HepG2 (cell line): ENCODE data around the gene DAB2IP. TPM values are rescaled to one million over a fixed set of nuclear protein-coding genes. Genes with fewer than 3 reads are reported as not detected.

Source experiments
- BRCA1 ChIP-seq: sonication (generic); formaldehyde crosslinking; IDR thresholded peaks from 2 replicates; pipeline ENCODE4 v1.4.0; 2020; ENCODE audit warnings: missing genetic modification reagents
- BRD4 ChIP-seq: sonication (generic); formaldehyde crosslinking; IDR thresholded peaks from 2 replicates; pipeline ENCODE4 v1.4.0; 2020; ENCODE audit warnings: missing genetic modification reagents
- CEBPG ChIP-seq: IDR thresholded peaks from 2 replicates; pipeline ENCODE4 v1.6.1; 2016
- ESRRA ChIP-seq: sonication (generic); formaldehyde crosslinking; IDR thresholded peaks from 2 replicates; pipeline ENCODE4 v1.5.1; 2020; ENCODE audit warnings: mild to moderate bottlenecking, low read depth, missing genetic modification reagents
- GPN1 ChIP-seq: sonication (generic); formaldehyde crosslinking; IDR thresholded peaks from 2 replicates; pipeline ENCODE4 v1.5.1; 2020; ENCODE audit warnings: missing genetic modification reagents, borderline replicate concordance
- HMGXB3 ChIP-seq: sonication (generic); formaldehyde crosslinking; IDR thresholded peaks from 2 replicates; pipeline ENCODE4 v1.4.0; 2020; ENCODE audit warnings: missing genetic modification reagents, borderline replicate concordance
- NCOA2 ChIP-seq: sonication (generic); formaldehyde crosslinking; IDR thresholded peaks from 2 replicates; pipeline ENCODE4 v1.8.0; 2022; ENCODE audit warnings: inconsistent platforms
- NFATC3 ChIP-seq: sonication (generic); formaldehyde crosslinking; IDR thresholded peaks from 2 replicates; pipeline ENCODE4 v1.5.1; 2020; ENCODE audit warnings: mild to moderate bottlenecking, missing genetic modification reagents
- NKX3-1 ChIP-seq: sonication (generic); formaldehyde crosslinking; IDR thresholded peaks from 2 replicates; pipeline ENCODE4 v1.5.0; 2020; ENCODE audit warnings: missing genetic modification reagents
- NR2F2 ChIP-seq: IDR thresholded peaks from 2 replicates; pipeline ENCODE4 v1.6.1; 2012; ENCODE audit warnings: low read depth, inconsistent platforms, borderline replicate concordance
- POGZ ChIP-seq: sonication (generic); formaldehyde crosslinking; IDR thresholded peaks from 2 replicates; pipeline ENCODE4 v1.4.0; 2020; ENCODE audit warnings: mild to moderate bottlenecking, missing genetic modification reagents
- REXO4 ChIP-seq: sonication (generic); formaldehyde crosslinking; IDR thresholded peaks from 2 replicates; pipeline ENCODE4 v1.8.0; 2022; ENCODE audit warnings: missing genetic modification reagents, mild to moderate bottlenecking, borderline replicate concordance
- SAFB2 ChIP-seq: sonication (generic); formaldehyde crosslinking; IDR thresholded peaks from 2 replicates; pipeline ENCODE4 v1.5.1; 2020; ENCODE audit warnings: missing genetic modification reagents, low read depth, mild to moderate bottlenecking, borderline replicate concordance
- SAP130 ChIP-seq: IDR thresholded peaks from 2 replicates; pipeline ENCODE4 v1.6.1; 2016; ENCODE audit warnings: low read depth
- SKI ChIP-seq: fragments of 450-650 bp; IDR thresholded peaks from one replicate; pipeline ENCODE4 v1.6.1; 2018; ENCODE audit warnings: mild to moderate bottlenecking; ENCODE audit not compliant: partially characterized antibody
- SMAD3 ChIP-seq: sonication (generic); formaldehyde crosslinking; IDR thresholded peaks from 2 replicates; pipeline ENCODE4 v1.4.0; 2020; ENCODE audit warnings: missing genetic modification reagents
- SNAI1 ChIP-seq: sonication (generic); formaldehyde crosslinking; IDR thresholded peaks from 2 replicates; pipeline ENCODE4 v1.5.0; 2020; ENCODE audit warnings: mild to moderate bottlenecking, missing genetic modification reagents, borderline replicate concordance
- TRIM24 ChIP-seq: sonication (generic); formaldehyde crosslinking; IDR thresholded peaks from 2 replicates; pipeline ENCODE4 v1.8.0; 2022; ENCODE audit warnings: mild to moderate bottlenecking, missing genetic modification reagents
- ZBTB42 ChIP-seq: sonication (generic); formaldehyde crosslinking; IDR thresholded peaks from 2 replicates; pipeline ENCODE4 v1.5.0; 2020; ENCODE audit warnings: mild to moderate bottlenecking, missing genetic modification reagents
- ZNF17 ChIP-seq: sonication (generic); formaldehyde crosslinking; IDR thresholded peaks from 2 replicates; pipeline ENCODE4 v1.5.0; 2020; ENCODE audit warnings: mild to moderate bottlenecking, missing genetic modification reagents
- ZNF567 ChIP-seq: sonication (generic); formaldehyde crosslinking; IDR thresholded peaks from 2 replicates; pipeline ENCODE4 v1.8.1; 2023; ENCODE audit warnings: mild to moderate bottlenecking, missing genetic modification reagents, borderline replicate concordance
- ZNF616 ChIP-seq: sonication (generic); formaldehyde crosslinking; IDR thresholded peaks from 2 replicates; pipeline ENCODE4 v1.5.0; 2020; ENCODE audit warnings: low read depth, mild to moderate bottlenecking, missing genetic modification reagents
- ZNF7 ChIP-seq: IDR thresholded peaks from 2 replicates; pipeline ENCODE4 v1.6.1; 2016; ENCODE audit warnings: missing biosample characterization, missing genetic modification reagents
- ZNF800 ChIP-seq: sonication (generic); formaldehyde crosslinking; IDR thresholded peaks from 2 replicates; pipeline ENCODE4 v1.4.0; 2020; ENCODE audit warnings: missing genetic modification reagents
- ZSCAN21 ChIP-seq: sonication (generic); formaldehyde crosslinking; IDR thresholded peaks from 2 replicates; pipeline ENCODE4 v1.8.0; 2022; ENCODE audit warnings: mild to moderate bottlenecking, missing genetic modification reagents, moderate library complexity, borderline replicate concordance
- ZSCAN9 ChIP-seq: IDR thresholded peaks from 2 replicates; pipeline ENCODE4 v1.6.1; 2016; ENCODE audit warnings: borderline replicate concordance
- polyA plus RNA-seq, 8 experiments: library from polyadenylated mRNA; depleted of rRNA in 3 of 8; stranded (reverse) in 7 of 8; unstranded in 1 of 8; fragments of >200 nt; fragmentation: Illumina TruSeq in 4 of 8; extraction: Trizol in 4 of 8; gene quantifications; 2 replicates each; pipeline versions ENCODE4 v1.2.1 to v1.2.3, GENCODE V29; 2011 to 2016; ENCODE audit warnings: low read depth in 4 of 8, missing spikeins in 1 of 8, mixed read lengths in 1 of 8; ENCODE audit not compliant: insufficient read depth in 1 of 8
- total RNA-seq, 5 experiments: library from RNA; depleted of rRNA; stranded (reverse); fragments of >200 nt; fragmentation: Illumina TruSeq; extraction: Trizol; gene quantifications; 2 replicates each; pipeline ENCODE4 v1.2.3, GENCODE V29; 2016; ENCODE audit warnings: low read depth in 1 of 5

DAB2IP gene
- total and polyA plus RNA-seq, 2 of the 13 experiments (the other 11 are each of a cell fraction or from before 2014, with no cell fraction given) = 25.3 to 37.9 TPM

DNA sequence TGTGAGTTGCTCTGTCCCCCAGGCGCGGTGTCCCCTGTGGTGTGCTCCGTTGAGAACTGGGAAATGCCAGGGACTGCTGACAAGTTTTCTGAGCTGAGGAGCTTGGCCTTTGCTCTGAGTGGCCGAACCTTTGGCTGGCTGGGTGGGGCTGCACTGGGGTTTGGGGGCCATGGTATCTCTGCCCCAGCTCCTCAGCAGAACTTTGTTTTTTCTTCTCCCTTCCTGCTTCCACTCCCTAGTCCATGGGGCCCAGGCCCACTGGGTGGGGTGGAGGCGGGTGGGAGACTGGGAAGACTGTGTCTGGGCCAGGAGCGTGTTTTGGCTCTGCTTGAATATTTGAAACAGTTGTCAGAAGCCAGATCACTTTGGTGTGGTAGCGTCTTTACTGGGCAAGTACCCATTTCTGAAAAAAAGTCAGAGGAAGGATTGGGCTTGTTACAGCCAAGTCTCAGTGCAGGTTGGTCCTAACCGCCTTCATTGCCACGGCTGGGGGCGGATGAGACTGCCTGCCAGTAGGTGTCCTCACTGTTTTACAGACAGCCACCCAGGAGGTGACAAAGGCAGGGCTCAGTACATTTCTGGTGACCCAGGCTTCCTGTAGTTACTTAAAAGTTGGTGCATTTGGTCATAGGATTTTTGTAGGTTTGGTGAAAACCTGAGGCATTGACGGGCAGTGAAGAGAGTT lies 92.7 kb downstream of the DAB2IP start (continued):
- TF ChIP-seq ZNF567 (CRISPR knock-in tag) (no peak), NCOA2 (CRISPR knock-in tag) (0 out of 2 replicates have a peak, but pooled peaks have one; percentile 28), ZSCAN9 (no peak), CEBPG (CRISPR knock-in tag) (peak; percentile 28; the same call in 1 of the 2 replicates), TRIM24 (CRISPR knock-in tag) (no peak), SMAD3 (peak; percentile 24; the same call in 1 of the 2 replicates), ZBTB42 (no peak), NR2F2 (no peak), GPN1 (CRISPR knock-in tag) (no peak), ZNF800 (CRISPR knock-in tag) (peak; percentile 55; the same call in 1 of the 2 replicates), BRCA1 (CRISPR knock-in tag) (no peak), ZNF17 (CRISPR knock-in tag) (no peak), SKI (no peak), NFATC3 (CRISPR knock-in tag) (no peak), ZSCAN21 (0 out of 2 replicates have a peak, but pooled peaks have one; percentile 5), SAFB2 (CRISPR knock-in tag) (no peak), POGZ (CRISPR knock-in tag) (0 out of 2 replicates have a peak, but pooled peaks have one; percentile 30), ESRRA (CRISPR knock-in tag) (no peak), HMGXB3 (CRISPR knock-in tag) (peak; percentile 34; the same call in 1 of the 2 replicates), ZNF616 (no peak), BRD4 (CRISPR knock-in tag) (no peak), ZNF7 (CRISPR knock-in tag) (no peak), NKX3-1 (0 out of 2 replicates have a peak, but pooled peaks have one; percentile 3), REXO4 (CRISPR knock-in tag) (no peak), SAP130 (CRISPR knock-in tag) (no peak), SNAI1 (no peak)
